ENCODE data around the gene SCGB3A1. TPM values are rescaled to one million over a fixed set of nuclear protein-coding genes. Genes with fewer than 3 reads are reported as not detected.

Gene SCGB3A1
- polyA plus RNA-seq, 1 donor (not counting 4 experiments of a cell fraction or from before 2014, with no cell fraction given) = not detected

DNA sequence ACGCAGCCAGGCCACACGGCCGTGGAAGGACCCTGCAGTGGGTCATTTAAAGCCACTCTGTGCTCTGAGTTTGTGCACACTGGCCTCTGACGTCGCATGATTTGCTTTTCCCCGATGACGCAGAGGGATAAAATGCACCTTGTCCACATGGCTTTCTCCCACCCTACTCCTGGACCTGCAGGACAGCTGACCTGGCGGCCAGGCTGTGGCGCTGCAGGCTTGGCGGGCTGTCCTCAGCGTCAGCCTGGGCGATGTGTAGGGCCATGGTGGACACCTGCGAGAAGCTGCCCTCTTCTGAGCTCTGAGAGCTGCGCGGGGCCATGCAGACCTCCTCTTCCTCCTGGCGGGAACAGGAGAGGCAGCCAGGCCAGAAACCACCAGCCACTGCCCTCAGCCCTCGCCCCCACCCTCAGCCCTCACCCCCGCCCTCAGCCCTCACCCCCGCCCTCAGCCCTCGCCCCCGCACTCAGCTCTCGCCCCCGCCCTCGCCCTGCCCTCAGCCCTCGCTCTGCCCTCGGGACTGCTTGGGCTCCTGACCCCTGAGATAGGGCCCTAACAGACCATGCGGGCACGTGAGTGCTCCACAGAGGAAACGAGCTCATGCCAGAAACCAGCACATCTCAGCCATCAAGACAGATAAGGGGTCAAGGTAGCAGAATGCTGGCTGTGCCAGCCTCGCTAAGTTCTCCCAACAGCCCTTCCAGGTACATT, 20.0 kb upstream of the SCGB3A1 start:
- no peak for DNase-seq (ENCODE audit: low read depth, low spot score)
- TF ChIP-seq EZH2 (IDR thresholded peaks at IDR 0.05; ENCODE audit: low read length) = no peak
- TF ChIP-seq, protein P1, sequence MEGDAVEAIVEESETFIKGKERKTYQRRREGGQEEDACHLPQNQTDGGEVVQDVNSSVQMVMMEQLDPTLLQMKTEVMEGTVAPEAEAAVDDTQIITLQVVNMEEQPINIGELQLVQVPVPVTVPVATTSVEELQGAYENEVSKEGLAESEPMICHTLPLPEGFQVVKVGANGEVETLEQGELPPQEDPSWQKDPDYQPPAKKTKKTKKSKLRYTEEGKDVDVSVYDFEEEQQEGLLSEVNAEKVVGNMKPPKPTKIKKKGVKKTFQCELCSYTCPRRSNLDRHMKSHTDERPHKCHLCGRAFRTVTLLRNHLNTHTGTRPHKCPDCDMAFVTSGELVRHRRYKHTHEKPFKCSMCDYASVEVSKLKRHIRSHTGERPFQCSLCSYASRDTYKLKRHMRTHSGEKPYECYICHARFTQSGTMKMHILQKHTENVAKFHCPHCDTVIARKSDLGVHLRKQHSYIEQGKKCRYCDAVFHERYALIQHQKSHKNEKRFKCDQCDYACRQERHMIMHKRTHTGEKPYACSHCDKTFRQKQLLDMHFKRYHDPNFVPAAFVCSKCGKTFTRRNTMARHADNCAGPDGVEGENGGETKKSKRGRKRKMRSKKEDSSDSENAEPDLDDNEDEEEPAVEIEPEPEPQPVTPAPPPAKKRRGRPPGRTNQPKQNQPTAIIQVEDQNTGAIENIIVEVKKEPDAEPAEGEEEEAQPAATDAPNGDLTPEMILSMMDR (optimal IDR thresholded peaks at IDR 0.05 in 1 of 3, IDR thresholded peaks at IDR 0.05 in 1 of 3, conservative IDR thresholded peaks at IDR 0.05 in 1 of 3; ENCODE audit: extremely low read depth in 1 of 3, insufficient read depth in 2 of 3, low read length in 3 of 3) = no peak
- dilution Hi-C loops (cut with MboI; ENCODE audit: extremely low pct_ligation_motif_present, low sequenced_read_pairs) = no loop called here

DNA sequence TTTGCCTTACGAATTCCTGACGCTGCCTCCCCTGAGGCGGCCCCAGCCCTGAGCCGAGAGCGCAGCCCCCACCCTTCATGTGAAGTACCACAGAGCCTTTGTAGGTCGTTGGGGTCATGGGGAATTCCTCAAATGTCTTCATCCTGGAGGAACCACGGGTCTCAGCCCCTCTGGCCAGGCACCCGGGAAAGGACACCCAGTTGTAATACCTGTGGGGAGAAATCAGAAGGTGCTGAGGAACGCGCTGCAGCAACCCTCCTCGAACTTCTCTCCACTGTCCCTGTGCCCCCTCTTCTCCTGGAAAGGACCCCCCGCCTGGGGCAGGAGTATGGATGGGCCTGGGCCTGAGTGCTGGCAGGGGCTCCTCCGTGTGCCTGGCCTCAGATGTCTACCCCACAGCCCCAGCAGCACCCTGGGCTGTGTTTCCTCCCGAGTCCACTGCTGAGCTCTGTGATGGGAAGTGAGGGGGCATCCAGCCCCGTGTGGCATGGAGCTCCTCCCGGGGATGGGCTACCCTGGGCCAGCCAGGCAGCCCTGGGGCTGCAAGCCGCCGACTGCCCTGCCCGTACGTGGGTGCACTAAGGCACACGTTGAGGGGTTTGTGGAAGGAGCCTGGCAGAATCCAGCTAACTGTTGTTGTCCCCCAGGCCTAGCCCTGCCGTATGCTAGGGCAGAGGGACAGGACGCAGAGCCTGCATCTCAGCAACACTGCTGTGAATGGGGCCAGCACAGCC, 18.7 kb upstream of the SCGB3A1 start:
- no peak for DNase-seq (ENCODE audit: low read depth, low spot score)
- H3K4me2 ChIP-seq (ENCODE audit: control insufficient read depth, extremely low read depth, insufficient read depth, low read depth, low read length) = no peak overlapping the region

More for the DNA sequence above, 20.0 kb upstream of the SCGB3A1 start:
- FAIRE-seq = no peak
- Histone ChIP-seq H3K4me1 (ENCODE audit: control insufficient read depth, extremely low read depth, insufficient read depth, low read length) (no peaks in the 10 kb centered on the region), H3K4me2 (ENCODE audit: control insufficient read depth, extremely low read depth, insufficient read depth, low read depth, low read length) (no peak overlapping the region), H3K27ac (ENCODE audit: control insufficient read depth, insufficient read depth, low read length) (no peak overlapping the region), H3K9ac (ENCODE audit: control insufficient read depth, extremely low read depth, insufficient read depth, low read length) (no peak overlapping the region), H4K20me1 (ENCODE audit: control insufficient read depth, extremely low read depth, insufficient read depth, low read length) (peaks cover 2% of the 10 kb centered on the region), H3K36me3 (ENCODE audit: control insufficient read depth in 2 of 2, extremely low read depth in 1 of 2, insufficient read depth in 2 of 2, low read length in 2 of 2) (no peaks in the 10 kb centered on the region), H3K27me3 (ENCODE audit: control insufficient read depth, extremely low read depth, insufficient read depth, low read length) (peaks cover under 1% of the 10 kb centered on the region), H3K79me2 (ENCODE audit: control insufficient read depth, insufficient read depth, low read length) (no peaks in the 10 kb centered on the region), H3K9me1 (ENCODE audit: control insufficient read depth, extremely low read depth, insufficient read depth, low read length) (no peaks in the 10 kb centered on the region), H2AFZ (ENCODE audit: control insufficient read depth, low read length) (no peak overlapping the region), H3K4me3 (ENCODE audit: control insufficient read depth in 2 of 3, extremely low read depth in 1 of 3, insufficient read depth in 2 of 3, low read depth in 1 of 3, low read length in 3 of 3) (no peak overlapping the region), H3K9me3 (ENCODE audit: control insufficient read depth, low read depth, low read length) (no peaks in the 10 kb centered on the region)

More for the DNA sequence above, 18.7 kb upstream of the SCGB3A1 start:
- no peak for TF ChIP-seq EZH2 (IDR thresholded peaks at IDR 0.05; ENCODE audit: low read length)
- TF ChIP-seq, protein P1 (optimal IDR thresholded peaks at IDR 0.05 in 1 of 3, IDR thresholded peaks at IDR 0.05 in 1 of 3, conservative IDR thresholded peaks at IDR 0.05 in 1 of 3; ENCODE audit: extremely low read depth in 1 of 3, insufficient read depth in 2 of 3, low read length in 3 of 3) = no peak
- dilution Hi-C loops (cut with MboI; ENCODE audit: extremely low pct_ligation_motif_present, low sequenced_read_pairs) = no loop called here
- FAIRE-seq = no peak
- no peaks in the 10 kb centered on the region for H3K9me3 ChIP-seq (ENCODE audit: control insufficient read depth, low read depth, low read length)
- no peaks in the 10 kb centered on the region for H3K36me3 ChIP-seq (ENCODE audit: control insufficient read depth in 2 of 2, extremely low read depth in 1 of 2, insufficient read depth in 2 of 2, low read length in 2 of 2)
- no peak overlapping the region for H3K27ac ChIP-seq (ENCODE audit: control insufficient read depth, insufficient read depth, low read length)
- no peak overlapping the region for H3K9ac ChIP-seq (ENCODE audit: control insufficient read depth, extremely low read depth, insufficient read depth, low read length)
- H3K4me1 ChIP-seq (ENCODE audit: control insufficient read depth, extremely low read depth, insufficient read depth, low read length) = no peaks in the 10 kb centered on the region
- no peaks in the 10 kb centered on the region for H3K79me2 ChIP-seq (ENCODE audit: control insufficient read depth, insufficient read depth, low read length)
- no peaks in the 10 kb centered on the region for H3K27me3 ChIP-seq (ENCODE audit: control insufficient read depth, extremely low read depth, insufficient read depth, low read length)
- H3K9me1 ChIP-seq (ENCODE audit: control insufficient read depth, extremely low read depth, insufficient read depth, low read length) = no peaks in the 10 kb centered on the region
- peaks cover 2% of the 10 kb centered on the region for H4K20me1 ChIP-seq (ENCODE audit: control insufficient read depth, extremely low read depth, insufficient read depth, low read length)
- no peak overlapping the region for H2AFZ ChIP-seq (ENCODE audit: control insufficient read depth, low read length)
- H3K4me3 ChIP-seq (ENCODE audit: control insufficient read depth in 2 of 3, extremely low read depth in 1 of 3, insufficient read depth in 2 of 3, low read depth in 1 of 3, low read length in 3 of 3) = no peak overlapping the region
